SK-N-SH treated with all-trans-retinoic acid at 6 μM for 48 hours (cell line): ENCODE results near the gene MAPK4.

Experiments used
- OSR1 ChIP-seq: fragments of 250-450 bp; sonication (Bioruptor Pico); IDR thresholded peaks from 2 replicates; pipeline ENCODE4 v1.8.0; 2022; ENCODE audit warnings: moderate library complexity, mild to moderate bottlenecking, inconsistent platforms
- PPARA ChIP-seq: fragments of 250-450 bp; sonication (Bioruptor Pico); IDR thresholded peaks from 2 replicates; pipeline ENCODE4 v1.5.0; 2020; ENCODE audit warnings: mild to moderate bottlenecking, borderline replicate concordance
- RARB ChIP-seq: fragments of 250-450 bp; sonication (Bioruptor Pico); IDR thresholded peaks from 2 replicates; pipeline ENCODE4 v1.8.0; 2021; ENCODE audit warnings: mild to moderate bottlenecking, moderate library complexity
- SNAI2 ChIP-seq: fragments of 250-450 bp; sonication (Bioruptor Pico); IDR thresholded peaks from 2 replicates; pipeline ENCODE4 v1.5.0; 2020; ENCODE audit warnings: mild to moderate bottlenecking, moderate library complexity
- TOX ChIP-seq: fragments of 250-450 bp; sonication (Bioruptor Pico); IDR thresholded peaks from 2 replicates; pipeline ENCODE4 v1.8.0; 2021; ENCODE audit warnings: mild to moderate bottlenecking, moderate library complexity, borderline replicate concordance
- ZFP3 ChIP-seq: fragments of 250-450 bp; sonication (Bioruptor Pico); IDR thresholded peaks from 2 replicates; pipeline ENCODE4 v1.5.0; 2020; ENCODE audit warnings: mild to moderate bottlenecking, moderate library complexity
- TF ChIP-seq, protein P1 (sequence below): fragments of 250-450 bp; sonication (Bioruptor Pico); IDR thresholded peaks from 2 replicates; pipeline ENCODE4 v1.5.1; 2020; ENCODE audit warnings: low read depth, mild to moderate bottlenecking, moderate library complexity
- TF ChIP-seq, protein P2 (sequence below): fragments of 250-450 bp; sonication (Bioruptor Pico); IDR thresholded peaks from 2 replicates; pipeline ENCODE4 v1.8.0; 2020; ENCODE audit warnings: mild to moderate bottlenecking, moderate library complexity, borderline replicate concordance

DNA sequence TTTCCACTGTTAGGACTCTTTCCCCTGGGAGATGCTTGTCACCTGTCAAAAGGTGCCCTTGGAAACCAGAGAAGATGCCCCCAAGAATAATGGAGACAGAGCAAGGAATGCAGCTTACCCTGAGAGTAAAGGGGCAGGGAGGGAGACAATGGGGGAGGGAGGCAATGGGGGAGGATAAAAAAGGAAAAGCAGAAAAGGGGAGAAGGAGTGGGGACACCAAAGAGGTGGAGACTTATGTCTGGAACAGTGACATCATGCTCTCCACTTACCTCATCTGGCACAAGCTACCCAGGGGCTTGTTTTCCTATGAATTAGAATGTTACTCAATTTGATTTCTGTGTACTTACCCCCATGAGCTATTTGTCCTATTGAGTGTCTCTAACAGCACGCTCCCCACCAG lies 192.1 kb downstream of the MAPK4 start:
- TF ChIP-seq OSR1 (CRISPR knock-in tag) = no peak
- TF ChIP-seq PPARA (CRISPR knock-in tag) = no peak
- TF ChIP-seq RARB (CRISPR knock-in tag) = no peak
- no peak for TF ChIP-seq ZFP3 (CRISPR knock-in tag)
- TF ChIP-seq, protein P1, sequence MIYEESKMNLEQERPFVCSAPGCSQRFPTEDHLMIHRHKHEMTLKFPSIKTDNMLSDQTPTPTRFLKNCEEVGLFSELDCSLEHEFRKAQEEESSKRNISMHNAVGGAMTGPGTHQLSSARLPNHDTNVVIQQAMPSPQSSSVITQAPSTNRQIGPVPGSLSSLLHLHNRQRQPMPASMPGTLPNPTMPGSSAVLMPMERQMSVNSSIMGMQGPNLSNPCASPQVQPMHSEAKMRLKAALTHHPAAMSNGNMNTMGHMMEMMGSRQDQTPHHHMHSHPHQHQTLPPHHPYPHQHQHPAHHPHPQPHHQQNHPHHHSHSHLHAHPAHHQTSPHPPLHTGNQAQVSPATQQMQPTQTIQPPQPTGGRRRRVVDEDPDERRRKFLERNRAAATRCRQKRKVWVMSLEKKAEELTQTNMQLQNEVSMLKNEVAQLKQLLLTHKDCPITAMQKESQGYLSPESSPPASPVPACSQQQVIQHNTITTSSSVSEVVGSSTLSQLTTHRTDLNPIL = no peak
- no peak for TF ChIP-seq TOX
- TF ChIP-seq SNAI2 (CRISPR knock-in tag) = no peak
- TF ChIP-seq, protein P2, sequence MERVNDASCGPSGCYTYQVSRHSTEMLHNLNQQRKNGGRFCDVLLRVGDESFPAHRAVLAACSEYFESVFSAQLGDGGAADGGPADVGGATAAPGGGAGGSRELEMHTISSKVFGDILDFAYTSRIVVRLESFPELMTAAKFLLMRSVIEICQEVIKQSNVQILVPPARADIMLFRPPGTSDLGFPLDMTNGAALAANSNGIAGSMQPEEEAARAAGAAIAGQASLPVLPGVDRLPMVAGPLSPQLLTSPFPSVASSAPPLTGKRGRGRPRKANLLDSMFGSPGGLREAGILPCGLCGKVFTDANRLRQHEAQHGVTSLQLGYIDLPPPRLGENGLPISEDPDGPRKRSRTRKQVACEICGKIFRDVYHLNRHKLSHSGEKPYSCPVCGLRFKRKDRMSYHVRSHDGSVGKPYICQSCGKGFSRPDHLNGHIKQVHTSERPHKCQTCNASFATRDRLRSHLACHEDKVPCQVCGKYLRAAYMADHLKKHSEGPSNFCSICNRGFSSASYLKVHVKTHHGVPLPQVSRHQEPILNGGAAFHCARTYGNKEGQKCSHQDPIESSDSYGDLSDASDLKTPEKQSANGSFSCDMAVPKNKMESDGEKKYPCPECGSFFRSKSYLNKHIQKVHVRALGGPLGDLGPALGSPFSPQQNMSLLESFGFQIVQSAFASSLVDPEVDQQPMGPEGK (CRISPR knock-in tag) = no peak
